Vagina (tissue), 2 donors: Measurements from ENCODE around the gene RASAL2.

Experiments used
- CTCF ChIP-seq, 3 experiments: fragments of 450-650 bp in 2 of 3; fragments of 200-600 bp in 1 of 3; sonication (generic) in 1 of 3; IDR thresholded peaks; one replicate each; pipeline ENCODE4 v1.5.1; 2017 to 2019; ENCODE audit warnings: antibody characterized with exemption in 3 of 3, mild to moderate bottlenecking in 2 of 3, moderate library complexity in 2 of 3
- POLR2AphosphoS5 ChIP-seq, 2 donors: sonication (generic); formaldehyde crosslinking; IDR thresholded peaks; one replicate each; pipeline ENCODE4 v1.9.0; 2017; ENCODE audit warnings: antibody characterized with exemption in 2 of 2, mild to moderate bottlenecking in 2 of 2, low read depth in 1 of 2; ENCODE audit not compliant: insufficient read depth in 1 of 2

GRCh38 chr1:178072326-178072725 is 21.6 kb upstream of the RASAL2 start:
- TF ChIP-seq CTCF (IDR thresholded peaks at IDR 0.05): no peak
- no peak for TF ChIP-seq POLR2AphosphoS5 (IDR thresholded peaks at IDR 0.05; ENCODE audit: insufficient read depth in 1 of 2, low read depth in 1 of 2)
